Fibroblast of the conjunctiva (primary cell): ENCODE measurements around the gene THBS2.
"Not testable (repeated sequence)": the region's sequence is repeated elsewhere in the genome, so short reads cannot be mapped to it uniquely, and the experiment has no call there.

ENCODE experiments used
- DNase-seq: peaks from one replicate; pipeline ENCODE4 v3.0.0-alpha.2; 2010; ENCODE audit warnings: low read depth

THBS2 gene

DNA sequence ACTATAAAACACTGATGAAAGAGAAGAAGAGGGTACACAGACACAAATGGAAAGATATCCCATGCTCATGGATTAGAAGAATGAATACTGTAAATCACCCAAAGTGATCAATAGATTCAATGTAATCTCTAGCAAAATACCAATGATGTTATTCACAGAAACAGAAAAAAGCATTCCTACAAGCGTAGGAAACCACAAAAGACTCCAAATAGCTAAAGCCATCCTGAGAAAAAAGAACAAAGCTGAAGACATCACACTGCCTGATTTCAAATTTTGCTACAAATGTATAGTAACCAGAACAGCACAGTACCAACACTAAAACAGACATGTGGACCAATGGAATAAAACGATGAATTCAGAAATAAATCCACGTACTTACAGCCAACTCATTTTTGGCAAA lies 43.0 kb downstream of the THBS2 start:
- DNase-seq = no peak

DNA sequence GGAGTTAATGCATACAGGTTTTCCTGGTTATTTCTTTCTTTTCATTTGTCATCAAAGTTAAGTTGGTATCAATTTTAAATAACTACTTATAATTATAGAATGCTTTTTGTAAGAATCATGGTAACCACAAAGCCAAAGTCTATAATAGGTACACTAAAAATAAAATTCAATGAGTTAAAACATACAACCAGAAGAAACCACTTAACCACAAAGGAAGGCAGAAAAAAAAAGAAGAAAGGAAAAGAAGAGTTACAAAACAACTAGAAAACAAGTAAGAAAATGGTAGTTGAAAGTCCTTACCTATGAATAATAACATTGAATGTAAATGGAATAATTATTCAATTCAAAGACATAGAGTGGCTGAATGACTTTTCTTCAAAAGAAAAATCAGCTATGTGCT lies 45.6 kb downstream of the THBS2 start:
- DNase-seq = no peak

- no peak for DNase-seq
Measured at GRCh38 chr6:169207482-169207881, 46.2 kb downstream of the THBS2 start.

- peak; percentile 79 for DNase-seq
Measured at GRCh38 chr6:169205176-169206160, 48.2 kb downstream of the THBS2 start.

DNA sequence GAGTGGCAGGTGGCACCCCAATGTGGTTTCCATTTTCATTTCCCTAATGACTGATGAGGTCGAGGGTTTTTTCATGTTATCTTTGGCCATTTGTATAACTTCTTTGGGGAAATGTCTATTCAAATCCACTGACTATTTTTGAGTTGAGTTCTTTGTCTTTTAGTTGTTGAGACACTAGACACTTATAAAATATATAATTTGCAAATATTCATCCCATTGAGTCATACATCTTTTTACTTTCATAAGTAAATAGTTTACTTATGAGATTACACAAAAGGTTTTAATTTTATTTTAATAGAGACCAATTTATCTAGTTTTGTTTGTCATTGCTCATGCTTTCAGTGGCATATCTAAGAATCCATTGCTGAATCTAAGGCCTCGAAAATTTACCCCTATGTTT lies 49.5 kb downstream of the THBS2 start:
- no peak for DNase-seq

GRCh38 chr6:169201985-169202384 lies 51.7 kb downstream of the THBS2 start:
- no peak for DNase-seq

DNA sequence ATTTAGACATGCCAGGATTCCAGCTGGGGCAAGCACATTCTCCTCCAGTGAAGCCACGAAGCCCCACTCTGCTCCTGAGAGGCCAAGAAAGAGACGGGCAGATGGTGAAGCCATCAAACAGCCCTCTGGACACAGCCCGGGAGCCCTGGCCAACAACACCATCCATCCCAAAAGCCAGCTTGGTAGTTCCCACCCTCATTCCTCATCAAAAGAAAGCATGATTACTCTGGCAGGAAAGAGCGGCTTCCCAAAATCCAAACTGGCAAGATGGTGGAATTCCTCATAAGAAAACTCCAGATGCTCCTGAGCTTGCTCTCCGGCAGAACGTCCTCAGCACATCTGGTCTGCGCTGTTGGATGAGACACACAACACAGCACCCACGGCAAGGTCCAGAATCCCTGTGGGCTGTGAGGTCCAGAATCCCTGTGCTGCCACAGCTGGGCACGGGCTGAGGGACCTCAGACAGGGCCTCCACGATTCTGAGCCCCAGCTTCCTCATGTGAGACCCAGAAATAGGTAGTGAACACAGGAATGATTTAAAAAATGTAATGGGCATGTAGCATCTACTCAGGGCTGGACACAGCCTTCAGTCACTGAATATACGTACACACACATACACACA lies 52.6 kb downstream of the THBS2 start:
- no peak for DNase-seq

DNA sequence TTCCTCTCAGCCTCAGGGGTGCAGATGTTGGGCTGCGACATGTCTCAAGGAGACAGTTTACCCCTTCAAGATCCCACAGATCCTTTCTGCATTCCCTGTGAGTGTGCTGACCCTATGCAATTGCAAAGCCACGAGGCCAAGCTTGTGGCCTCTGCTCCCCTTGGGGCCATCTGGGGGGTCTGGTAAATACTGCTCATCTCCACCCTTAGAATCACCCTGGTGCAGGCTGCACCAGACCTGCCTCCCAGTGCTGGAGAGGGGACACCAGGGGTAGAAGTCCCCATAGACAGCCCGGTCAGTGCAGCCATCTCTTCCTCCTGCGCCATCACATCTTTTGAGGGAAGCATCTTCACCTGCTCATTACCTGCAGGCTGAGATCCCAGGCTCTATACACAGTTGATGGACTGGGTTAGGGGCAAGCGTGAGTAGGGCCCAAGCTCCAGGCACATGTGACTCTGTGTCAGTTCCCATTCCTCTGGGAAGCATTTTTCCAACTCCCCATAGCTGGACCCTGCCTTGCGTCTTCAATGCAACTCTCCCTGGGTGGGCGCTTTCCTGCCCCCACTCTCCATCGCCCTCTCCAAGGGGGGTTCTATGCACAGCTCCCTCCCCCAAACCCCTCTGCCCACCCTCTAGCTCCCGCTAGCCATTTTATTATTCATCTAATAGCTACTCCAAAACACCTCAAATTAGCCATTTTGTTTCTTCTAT lies 53.9 kb downstream of the THBS2 start:
- no peak for DNase-seq

GRCh38 chr6:169198885-169199284 lies 54.8 kb downstream of the THBS2 start:
- DNase-seq = no peak

DNA sequence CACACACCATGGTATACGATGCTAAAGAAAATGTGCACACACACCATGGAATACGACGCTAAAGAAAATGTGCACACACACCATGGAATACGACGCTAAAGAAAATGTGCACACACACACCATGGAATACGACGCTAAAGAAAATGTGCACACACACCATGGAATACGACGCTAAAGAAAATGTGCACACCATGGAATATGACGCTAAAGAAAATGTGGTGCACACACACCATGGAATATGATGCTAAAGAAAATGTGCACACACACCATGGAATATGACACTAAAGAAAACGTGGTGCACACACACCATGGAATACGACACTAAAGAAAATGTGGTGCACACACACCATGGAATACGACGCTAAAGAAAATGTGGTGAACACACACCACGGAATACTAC lies 55.7 kb downstream of the THBS2 start:
- not testable (repeated sequence) for DNase-seq

DNA sequence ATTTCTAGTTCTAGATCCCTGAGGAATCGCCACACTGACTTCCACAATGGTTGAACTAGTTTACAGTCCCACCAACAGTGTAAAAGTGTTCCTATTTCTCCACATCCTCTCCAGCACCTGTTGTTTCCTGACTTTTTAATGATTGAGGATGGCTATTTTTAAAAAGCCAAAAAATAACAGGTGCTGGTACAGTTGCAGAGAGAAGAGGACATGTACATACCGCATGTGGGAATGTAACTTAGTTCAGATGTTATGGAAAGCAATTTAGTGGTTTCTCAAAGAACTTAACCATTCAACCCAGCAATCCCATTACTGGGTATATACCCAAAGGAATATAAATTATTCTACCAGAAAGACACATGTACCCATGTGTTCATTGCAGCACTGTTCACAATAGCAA lies 57.4 kb downstream of the THBS2 start:
- DNase-seq = not testable (repeated sequence)

GRCh38 chr6:169194737-169195136 lies 58.9 kb downstream of the THBS2 start:
- no peak for DNase-seq

GRCh38 chr6:169190970-169191369 lies 62.7 kb downstream of the THBS2 start:
- DNase-seq = no peak

DNA sequence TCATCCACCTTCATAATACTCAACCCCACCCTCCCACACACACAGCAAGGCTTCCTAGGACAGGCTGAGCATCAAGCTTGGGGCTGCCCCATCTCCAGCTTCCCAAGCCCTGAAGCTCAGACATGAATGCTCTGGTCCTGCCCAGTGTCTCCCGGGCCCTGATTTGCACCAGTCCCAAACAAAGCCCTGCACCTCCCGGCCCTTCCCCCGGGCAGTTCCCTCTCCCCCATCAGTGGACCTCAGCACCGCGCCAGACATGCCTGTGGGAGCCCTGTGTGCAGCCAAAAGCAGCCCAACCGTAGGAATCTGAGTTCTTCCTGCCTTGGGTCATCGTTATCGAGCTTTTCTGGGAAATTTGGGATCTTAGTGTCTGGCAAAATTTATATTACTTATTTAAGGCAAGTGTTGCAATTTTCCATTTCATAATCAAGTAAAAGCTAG lies 63.5 kb downstream of the THBS2 start:
- DNase-seq = no peak

- no peak for DNase-seq
Measured at GRCh38 chr6:169189686-169190085, 64.0 kb downstream of the THBS2 start.

- no peak for DNase-seq
Measured at GRCh38 chr6:169189182-169189581, 64.5 kb downstream of the THBS2 start.

DNA sequence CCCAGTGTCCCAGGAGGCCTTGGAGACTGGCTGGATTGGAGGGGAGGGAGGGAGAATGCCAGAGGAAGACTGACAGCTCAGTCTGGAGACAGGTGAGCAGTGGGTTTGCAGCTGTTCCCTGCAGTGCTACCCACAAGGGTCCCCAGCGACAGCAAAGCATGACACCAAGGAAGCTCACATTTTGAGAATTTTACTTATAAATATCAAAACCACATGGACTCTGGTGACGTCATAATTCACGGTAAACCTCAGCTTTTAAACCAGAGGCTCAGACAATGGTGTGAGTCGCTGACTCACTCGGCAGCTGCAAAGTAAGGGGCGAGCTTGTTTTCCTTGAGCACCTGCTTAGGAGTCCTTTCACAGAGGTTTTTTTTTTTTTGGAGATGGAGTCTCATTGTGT lies 65.2 kb downstream of the THBS2 start:
- DNase-seq = no peak

DNA sequence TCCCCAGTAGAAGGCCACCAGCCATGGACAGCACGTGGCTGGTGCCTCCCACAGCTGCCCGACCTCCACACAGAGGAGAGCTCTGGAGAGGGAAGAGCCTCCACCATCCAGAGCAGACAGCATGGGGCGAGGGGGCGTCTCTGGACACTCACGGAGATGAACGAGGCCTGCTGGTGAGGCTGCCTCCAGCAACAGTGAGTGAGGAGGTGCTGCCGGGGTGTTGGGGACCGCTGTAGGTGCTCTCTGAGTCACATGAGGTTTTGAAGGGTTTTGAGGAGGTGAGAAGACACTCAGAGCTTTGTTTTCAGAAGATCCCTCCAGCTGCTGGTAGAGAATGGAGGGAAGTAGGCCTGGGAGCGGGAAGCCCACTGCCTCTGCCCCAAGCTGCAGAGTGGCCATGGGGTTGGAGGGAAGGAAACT lies 65.6 kb downstream of the THBS2 start:
- DNase-seq = no peak

DNA sequence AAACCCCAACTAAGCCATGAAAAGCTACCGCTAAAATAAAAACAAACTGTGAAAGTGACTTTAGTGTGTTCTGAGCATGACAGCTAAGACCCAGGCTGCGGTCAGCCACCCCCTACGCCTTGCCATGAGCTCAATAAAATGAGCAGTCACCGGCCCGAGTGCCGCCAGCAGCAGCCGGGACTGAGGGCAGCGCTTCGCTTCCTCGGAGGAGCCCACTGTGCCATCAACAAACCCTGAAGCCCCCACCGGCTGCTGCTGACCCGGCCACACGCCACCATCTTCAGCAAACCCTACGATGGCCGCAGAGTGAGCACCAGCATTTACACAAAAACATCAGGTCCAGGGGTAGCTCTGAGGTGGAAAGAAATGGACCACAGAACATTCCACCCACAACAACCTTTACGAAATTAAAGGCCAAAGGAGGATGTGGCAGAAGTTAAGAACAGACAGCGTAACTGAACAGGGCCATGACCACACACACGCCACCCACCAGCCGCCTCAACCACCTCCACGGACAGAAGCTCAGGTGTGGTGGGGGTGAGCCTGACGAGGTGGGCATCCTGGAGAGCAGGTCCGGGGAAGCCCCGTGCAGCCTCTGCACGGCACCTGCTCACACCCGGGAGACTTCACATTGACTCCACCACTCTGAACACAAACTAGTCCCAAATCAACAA lies 67.0 kb downstream of the THBS2 start:
- DNase-seq = no peak

GRCh38 chr6:169185692-169186485 lies 67.8 kb downstream of the THBS2 start:
- DNase-seq = no peak

GRCh38 chr6:169185011-169185521 lies 68.6 kb downstream of the THBS2 start:
- DNase-seq = no peak
